Breast epithelium (tissue), 3 donors: ENCODE data around the gene BARX1.

Experiments
- POLR2A ChIP-seq: fragments of 450-650 bp; IDR thresholded peaks from one replicate; pipeline ENCODE4 v1.6.1; 2016; ENCODE audit warnings: antibody characterized with exemption, mild to moderate bottlenecking, moderate library complexity
- POLR2AphosphoS5 ChIP-seq, 3 donors: sonication (generic); formaldehyde crosslinking; IDR thresholded peaks; one replicate each; pipeline ENCODE4 v1.6.1; 2017; ENCODE audit warnings: antibody characterized with exemption in 3 of 3
- TF ChIP-seq, protein P1 (sequence below), 3 donors: fragments of 450-650 bp; IDR thresholded peaks; one replicate each; pipeline ENCODE4 v1.5.1; 2016 to 2017; ENCODE audit warnings: antibody characterized with exemption in 3 of 3, mild to moderate bottlenecking in 3 of 3, moderate library complexity in 3 of 3

GRCh38 chr9:93959739-93960154 is 4.6 kb upstream of the BARX1 start:
- TF ChIP-seq, protein P1, sequence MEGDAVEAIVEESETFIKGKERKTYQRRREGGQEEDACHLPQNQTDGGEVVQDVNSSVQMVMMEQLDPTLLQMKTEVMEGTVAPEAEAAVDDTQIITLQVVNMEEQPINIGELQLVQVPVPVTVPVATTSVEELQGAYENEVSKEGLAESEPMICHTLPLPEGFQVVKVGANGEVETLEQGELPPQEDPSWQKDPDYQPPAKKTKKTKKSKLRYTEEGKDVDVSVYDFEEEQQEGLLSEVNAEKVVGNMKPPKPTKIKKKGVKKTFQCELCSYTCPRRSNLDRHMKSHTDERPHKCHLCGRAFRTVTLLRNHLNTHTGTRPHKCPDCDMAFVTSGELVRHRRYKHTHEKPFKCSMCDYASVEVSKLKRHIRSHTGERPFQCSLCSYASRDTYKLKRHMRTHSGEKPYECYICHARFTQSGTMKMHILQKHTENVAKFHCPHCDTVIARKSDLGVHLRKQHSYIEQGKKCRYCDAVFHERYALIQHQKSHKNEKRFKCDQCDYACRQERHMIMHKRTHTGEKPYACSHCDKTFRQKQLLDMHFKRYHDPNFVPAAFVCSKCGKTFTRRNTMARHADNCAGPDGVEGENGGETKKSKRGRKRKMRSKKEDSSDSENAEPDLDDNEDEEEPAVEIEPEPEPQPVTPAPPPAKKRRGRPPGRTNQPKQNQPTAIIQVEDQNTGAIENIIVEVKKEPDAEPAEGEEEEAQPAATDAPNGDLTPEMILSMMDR (IDR thresholded peaks at IDR 0.05), result no peak
- TF ChIP-seq POLR2AphosphoS5 (IDR thresholded peaks at IDR 0.05), result peak in 1 of 3 donors; percentile 17
- TF ChIP-seq POLR2A, result no peak
